Measurements from ENCODE around the gene SLC9A9. TPM values are rescaled to one million over a fixed set of nuclear protein-coding genes. Genes with fewer than 3 reads are reported as not detected.

Gene SLC9A9
- total RNA-seq, 6 experiments from 2014 or later = 0.10 to 0.55 (median 0.33) TPM; not detected in 2

- H3K27ac Mint-ChIP-seq = no peak overlapping the region
These were observed 263.8 kb downstream of the SLC9A9 start for GRCh38 chr3:143584474-143584873.

GRCh38 chr3:143581972-143582722, 266.1 kb downstream of the SLC9A9 start:
- peaks cover 19% of the 10 kb centered on the region; the same call in 1 of the 2 replicates for H3K9me3 Mint-ChIP-seq
- H3K4me1 Mint-ChIP-seq (ENCODE audit: low read depth) = no peaks in the 10 kb centered on the region
- TF ChIP-seq CTCF (IDR thresholded peaks at IDR 0.05) = no peak
- no peak overlapping the region for H3K4me3 Mint-ChIP-seq
- H3K27ac Mint-ChIP-seq = no peak overlapping the region
- no peaks in the 10 kb centered on the region for H3K36me3 Mint-ChIP-seq (ENCODE audit: low read depth)
- no peak for DNase-seq
- H3K27me3 Mint-ChIP-seq (ENCODE audit: insufficient read depth) = no peaks in the 10 kb centered on the region; the same call in 1 of the 2 replicates

More at GRCh38 chr3:143584474-143584873, 263.8 kb downstream of the SLC9A9 start:
- Mint-ChIP-seq H3K36me3 (ENCODE audit: low read depth) (no peaks in the 10 kb centered on the region), H3K4me3 (no peak overlapping the region), H3K9me3 (peaks cover 13% of the 10 kb centered on the region; the same call in 1 of the 2 replicates), H3K27me3 (ENCODE audit: insufficient read depth) (no peaks in the 10 kb centered on the region; the same call in 1 of the 2 replicates), H3K4me1 (ENCODE audit: low read depth) (no peaks in the 10 kb centered on the region)
- no peak for TF ChIP-seq CTCF (IDR thresholded peaks at IDR 0.05)
- DNase-seq = no peak

- no peak for TF ChIP-seq CTCF (IDR thresholded peaks at IDR 0.05)
- no peak overlapping the region for H3K27ac Mint-ChIP-seq
- no peak for DNase-seq
- H3K36me3 Mint-ChIP-seq (ENCODE audit: low read depth) = no peaks in the 10 kb centered on the region
- no peak overlapping the region for H3K4me3 Mint-ChIP-seq
- H3K4me1 Mint-ChIP-seq (ENCODE audit: low read depth) = no peaks in the 10 kb centered on the region
- H3K27me3 Mint-ChIP-seq (ENCODE audit: insufficient read depth) = peaks cover 2% of the 10 kb centered on the region
- H3K9me3 Mint-ChIP-seq = peaks cover 22% of the 10 kb centered on the region; the same call in 1 of the 2 replicates
These were observed 269.3 kb downstream of the SLC9A9 start for GRCh38 chr3:143578810-143579435.

- Mint-ChIP-seq H3K4me3 (no peak overlapping the region), H3K4me1 (ENCODE audit: low read depth) (no peaks in the 10 kb centered on the region), H3K36me3 (ENCODE audit: low read depth) (no peaks in the 10 kb centered on the region), H3K27ac (no peak overlapping the region), H3K9me3 (peaks cover 18% of the 10 kb centered on the region; the same call in 1 of the 2 replicates), H3K27me3 (ENCODE audit: insufficient read depth) (peaks cover 2% of the 10 kb centered on the region)
- no peak for TF ChIP-seq CTCF (IDR thresholded peaks at IDR 0.05)
- DNase-seq = no peak
These were observed 271.5 kb downstream of the SLC9A9 start for GRCh38 chr3:143576568-143577270.

GRCh38 chr3:143574933-143575332, 273.3 kb downstream of the SLC9A9 start:
- Mint-ChIP-seq H3K9me3 (peaks cover 15% of the 10 kb centered on the region; the same call in 1 of the 2 replicates), H3K27me3 (ENCODE audit: insufficient read depth) (peaks cover 2% of the 10 kb centered on the region), H3K4me3 (no peak overlapping the region), H3K27ac (no peak overlapping the region), H3K36me3 (ENCODE audit: low read depth) (no peaks in the 10 kb centered on the region), H3K4me1 (ENCODE audit: low read depth) (no peaks in the 10 kb centered on the region)
- DNase-seq = no peak
- TF ChIP-seq CTCF (IDR thresholded peaks at IDR 0.05) = no peak
